Measurements from ENCODE around the gene MAMDC4. TPM values are rescaled to one million over a fixed set of nuclear protein-coding genes. Genes with fewer than 3 reads are reported as not detected.

The MAMDC4 gene
- total RNA-seq, 1 donor from 2014 or later, result 6.1 TPM

DNA sequence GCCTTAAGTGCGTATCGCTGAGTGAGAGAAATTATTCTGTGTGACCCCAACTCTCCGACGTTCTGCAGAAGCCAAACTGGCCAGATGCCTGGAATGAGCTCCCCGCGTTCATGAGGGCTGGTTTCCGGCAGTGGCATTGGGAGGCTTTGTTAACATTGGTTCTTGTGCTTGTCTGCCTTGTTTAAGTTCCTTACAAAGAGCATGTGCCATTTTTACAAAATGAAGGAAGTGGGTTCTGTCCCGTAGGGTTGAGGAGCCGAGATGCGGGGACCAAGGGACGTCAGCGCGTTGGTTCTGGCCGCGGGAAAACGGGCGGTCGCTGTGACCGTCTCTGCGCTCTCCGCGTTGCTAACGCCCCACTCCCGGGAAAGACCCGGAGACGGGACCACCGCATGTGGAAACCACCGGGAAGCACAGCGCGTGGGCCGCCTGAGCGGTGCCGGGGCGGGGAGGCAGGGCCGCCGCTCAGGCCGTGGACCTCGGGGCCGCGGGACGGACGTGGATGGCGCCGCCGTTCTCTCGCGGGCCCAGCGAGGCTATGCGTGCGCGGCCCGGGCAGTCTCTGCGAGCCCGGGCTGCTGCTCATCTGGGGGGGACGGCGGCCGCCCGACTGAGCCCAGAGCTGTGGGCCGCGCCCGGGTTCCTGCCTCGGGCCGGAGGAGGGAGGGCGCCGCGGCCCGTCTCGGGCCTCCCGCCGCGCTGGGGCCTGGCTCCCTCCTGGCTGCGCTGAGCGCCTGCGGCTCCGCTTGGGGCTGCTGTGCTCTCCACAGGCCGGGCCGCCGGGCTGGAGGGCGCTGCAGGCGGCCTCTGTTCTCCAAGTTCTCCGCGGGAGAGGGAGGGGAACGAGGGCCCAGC lies 30.9 kb upstream of the MAMDC4 start:
- no peak overlapping the region for H3K27ac Mint-ChIP-seq
- H3K36me3 Mint-ChIP-seq (ENCODE audit: low read depth), result peaks cover 35% of the 10 kb centered on the region
- no peak for TF ChIP-seq CTCF (IDR thresholded peaks at IDR 0.05)
- DNase-seq (no peak), ATAC-seq (ENCODE audit: low read depth) (no peak)
- CTCF ChIA-PET, result interaction anchor here (1.0 kb wide), 1 partner anchor 21 kb away, joined by 3 read pairs; the partner anchor contains the start of gene AJM1
- POLR2A ChIA-PET, result no interaction called here
- H3K27me3 Mint-ChIP-seq, result no peaks in the 10 kb centered on the region
- H3K4me1 Mint-ChIP-seq, result peaks cover 6% of the 10 kb centered on the region
- H3K9me3 Mint-ChIP-seq, result no peaks in the 10 kb centered on the region
- intact Hi-C loops (cut with micrococcal nuclease), result no loop called here
- H3K4me3 Mint-ChIP-seq, result no peak overlapping the region

GRCh38 chr9:136821826-136822544 lies 30.2 kb upstream of the MAMDC4 start:
- Mint-ChIP-seq H3K27me3 (no peaks in the 10 kb centered on the region), H3K36me3 (ENCODE audit: low read depth) (peaks cover 38% of the 10 kb centered on the region), H3K4me3 (no peak overlapping the region), H3K27ac (no peak overlapping the region), H3K9me3 (no peaks in the 10 kb centered on the region), H3K4me1 (peaks cover 6% of the 10 kb centered on the region)
- TF ChIP-seq CTCF (IDR thresholded peaks at IDR 0.05), result no peak
- ATAC-seq (ENCODE audit: low read depth), result no peak
- CTCF ChIA-PET, result no interaction called here
- POLR2A ChIA-PET, result no interaction called here
- intact Hi-C loops (cut with micrococcal nuclease), result no loop called here
- DNase-seq, result no peak

DNA sequence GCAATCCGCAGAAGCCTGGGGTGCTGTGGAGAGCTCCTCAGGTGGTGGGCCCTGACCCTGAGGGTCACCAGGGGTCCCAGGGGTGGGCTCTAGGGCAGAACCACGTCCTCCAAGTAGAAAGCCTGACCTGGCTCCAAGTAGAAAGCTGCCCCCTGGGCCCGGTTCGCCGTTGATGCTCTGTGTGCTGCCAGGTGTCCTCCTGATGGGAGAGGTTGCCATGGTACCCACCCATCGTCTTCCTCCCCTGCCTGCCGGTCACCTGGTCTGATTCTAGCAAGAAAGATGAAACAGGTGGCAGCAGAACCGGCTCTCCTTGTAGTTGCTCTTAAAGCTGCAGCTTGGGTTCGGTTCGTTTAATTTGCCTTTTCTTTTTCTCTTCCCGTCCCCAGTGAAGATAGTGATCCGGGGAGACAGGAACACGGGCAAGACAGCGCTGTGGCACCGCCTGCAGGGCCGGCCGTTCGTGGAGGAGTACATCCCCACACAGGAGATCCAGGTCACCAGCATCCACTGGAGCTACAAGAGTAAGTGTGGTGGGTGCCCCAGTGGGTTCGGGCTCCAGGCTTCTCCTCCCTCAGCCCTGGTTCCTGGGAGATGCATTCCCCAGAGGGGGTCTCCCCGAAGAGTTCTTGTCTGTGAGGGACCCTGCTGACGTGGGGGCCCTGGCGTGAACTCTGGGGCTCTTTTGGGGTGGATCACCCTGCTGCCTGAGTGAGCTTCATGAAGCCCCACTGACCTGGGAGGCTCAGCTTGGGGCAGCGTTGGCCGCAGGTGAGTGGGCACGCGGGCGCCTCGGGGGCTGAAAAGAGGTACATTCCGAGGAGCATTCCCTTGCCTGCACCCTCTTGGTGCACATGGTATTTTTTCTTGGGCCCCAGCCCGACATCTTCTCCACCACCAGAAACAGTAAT lies 28.8 kb upstream of the MAMDC4 start:
- no peak overlapping the region for H3K27ac Mint-ChIP-seq
- ATAC-seq (ENCODE audit: low read depth), result no peak
- no peaks in the 10 kb centered on the region for H3K9me3 Mint-ChIP-seq
- H3K4me1 Mint-ChIP-seq, result peaks cover 6% of the 10 kb centered on the region
- intact Hi-C loops (cut with micrococcal nuclease), result no loop called here
- no peak for DNase-seq
- no peak overlapping the region for H3K4me3 Mint-ChIP-seq
- H3K27me3 Mint-ChIP-seq, result no peaks in the 10 kb centered on the region
- ChIA-PET POLR2A (interaction anchor here (0.9 kb wide), 1 partner anchor 102 kb away, joined by 4 read pairs; no protein-coding TSS in a partner anchor), CTCF (no interaction called here)
- H3K36me3 Mint-ChIP-seq (ENCODE audit: low read depth), result peaks cover 36% of the 10 kb centered on the region
- no peak for TF ChIP-seq CTCF (IDR thresholded peaks at IDR 0.05)

GRCh38 chr9:136824496-136825225 lies 27.5 kb upstream of the MAMDC4 start:
- Mint-ChIP-seq H3K4me1 (peaks cover 6% of the 10 kb centered on the region), H3K9me3 (no peaks in the 10 kb centered on the region), H3K4me3 (no peak overlapping the region), H3K27me3 (no peaks in the 10 kb centered on the region), H3K36me3 (ENCODE audit: low read depth) (peaks cover 46% of the 10 kb centered on the region), H3K27ac (no peak overlapping the region)
- ATAC-seq (ENCODE audit: low read depth), result no peak
- POLR2A ChIA-PET, result no interaction called here
- no peak for DNase-seq
- intact Hi-C loops (cut with micrococcal nuclease), result no loop called here
- CTCF ChIA-PET, result no interaction called here
- TF ChIP-seq CTCF (IDR thresholded peaks at IDR 0.05), result no peak
